Mucosa of stomach (tissue), 1 donor: ENCODE data around the gene RPGRIP1.

Experiments used
- H3K27me3 ChIP-seq: one replicate; pipeline ENCODE4 v1.7.0; 2013; ENCODE audit warnings: mild to moderate bottlenecking, low read length; ENCODE audit not compliant: control insufficient read depth, insufficient read depth
- H3K36me3 ChIP-seq: one replicate; pipeline ENCODE4 v1.7.0; 2013; ENCODE audit warnings: low read length; ENCODE audit not compliant: control insufficient read depth, insufficient read depth
- H3K4me1 ChIP-seq: one replicate; pipeline ENCODE4 v1.7.0; 2013; ENCODE audit warnings: mild to moderate bottlenecking, low read length; ENCODE audit not compliant: control insufficient read depth, insufficient read depth
- H3K4me3 ChIP-seq: one replicate; pipeline ENCODE4 v1.7.0; 2013; ENCODE audit warnings: low read length
- H3K9ac ChIP-seq: one replicate; pipeline ENCODE4 v1.7.0; 2013; ENCODE audit warnings: mild to moderate bottlenecking, low read length, moderate library complexity
- H3K9me3 ChIP-seq: one replicate; pipeline ENCODE4 v1.7.0; 2013; ENCODE audit warnings: mild to moderate bottlenecking, low read length, moderate library complexity; ENCODE audit not compliant: control insufficient read depth
- donor health status: Pancreatic carcinoma.

RPGRIP1 gene

GRCh38 chr14:21279783-21280182 is at the start of gene RPGRIP1:
TSS of gene RPGRIP1 (plus strand) at chr14:21280083. CDS start at chr14:21287977, 7,894 bp downstream.
- no peaks in the 10 kb centered on the region for H3K27me3 ChIP-seq
- no peak within 1 kb of the TSS for H3K4me3 ChIP-seq
- H3K4me1 ChIP-seq = no peaks in the 10 kb centered on the region
- H3K36me3 ChIP-seq = no peaks in the 10 kb centered on the region
- H3K9me3 ChIP-seq = no peaks in the 10 kb centered on the region
- H3K9ac ChIP-seq = no peak within 1 kb of the TSS

- H3K36me3 ChIP-seq = peaks cover 4% of the 10 kb centered on the region
- H3K9ac ChIP-seq = no peak overlapping the region
Observed at GRCh38 chr14:21231020-21231652, 48.7 kb upstream of the RPGRIP1 start.

GRCh38 chr14:21233457-21234076 is 46.3 kb upstream of the RPGRIP1 start:
- Histone ChIP-seq H3K36me3 (peaks cover 6% of the 10 kb centered on the region), H3K4me1 (peaks cover 4% of the 10 kb centered on the region), H3K9me3 (no peaks in the 10 kb centered on the region), H3K4me3 (no peak overlapping the region), H3K27me3 (no peaks in the 10 kb centered on the region), H3K9ac (no peak overlapping the region)

More at GRCh38 chr14:21231020-21231652, 48.7 kb upstream of the RPGRIP1 start:
- Histone ChIP-seq H3K4me3 (no peak overlapping the region), H3K4me1 (peaks cover 4% of the 10 kb centered on the region), H3K27me3 (no peaks in the 10 kb centered on the region), H3K9me3 (no peaks in the 10 kb centered on the region)

- no peak overlapping the region for H3K9ac ChIP-seq
- no peaks in the 10 kb centered on the region for H3K9me3 ChIP-seq
- peaks cover 9% of the 10 kb centered on the region for H3K36me3 ChIP-seq
- H3K4me1 ChIP-seq = peaks cover 4% of the 10 kb centered on the region
- H3K27me3 ChIP-seq = no peaks in the 10 kb centered on the region
- H3K4me3 ChIP-seq = no peak overlapping the region
Observed at GRCh38 chr14:21234112-21234511, 45.8 kb upstream of the RPGRIP1 start.

GRCh38 chr14:21236948-21237797 is 42.7 kb upstream of the RPGRIP1 start:
- peaks cover 5% of the 10 kb centered on the region for H3K36me3 ChIP-seq
- H3K4me1 ChIP-seq = peaks cover 16% of the 10 kb centered on the region
- no peak overlapping the region for H3K9ac ChIP-seq
- no peaks in the 10 kb centered on the region for H3K27me3 ChIP-seq
- H3K9me3 ChIP-seq = no peaks in the 10 kb centered on the region
- H3K4me3 ChIP-seq = no peak overlapping the region

- Histone ChIP-seq H3K4me3 (no peak overlapping the region), H3K9ac (no peak overlapping the region), H3K27me3 (no peaks in the 10 kb centered on the region), H3K9me3 (no peaks in the 10 kb centered on the region), H3K4me1 (peaks cover 11% of the 10 kb centered on the region), H3K36me3 (peaks cover 5% of the 10 kb centered on the region)
Observed at GRCh38 chr14:21238823-21239518, 40.9 kb upstream of the RPGRIP1 start.

- Histone ChIP-seq H3K4me1 (peaks cover 11% of the 10 kb centered on the region), H3K36me3 (peaks cover 8% of the 10 kb centered on the region)
Observed at GRCh38 chr14:21240417-21240816, 39.5 kb upstream of the RPGRIP1 start.

GRCh38 chr14:21241218-21241819 is 38.6 kb upstream of the RPGRIP1 start:
- Histone ChIP-seq H3K9ac (no peak overlapping the region), H3K27me3 (no peaks in the 10 kb centered on the region), H3K4me3 (no peak overlapping the region), H3K9me3 (no peaks in the 10 kb centered on the region), H3K4me1 (peaks cover 11% of the 10 kb centered on the region), H3K36me3 (peaks cover 8% of the 10 kb centered on the region)

More at GRCh38 chr14:21240417-21240816, 39.5 kb upstream of the RPGRIP1 start:
- Histone ChIP-seq H3K4me3 (no peak overlapping the region), H3K27me3 (no peaks in the 10 kb centered on the region), H3K9me3 (no peaks in the 10 kb centered on the region), H3K9ac (no peak overlapping the region)

- Histone ChIP-seq H3K9ac (no peak overlapping the region), H3K4me3 (no peak overlapping the region), H3K36me3 (peaks cover 4% of the 10 kb centered on the region), H3K27me3 (no peaks in the 10 kb centered on the region), H3K4me1 (peaks cover 15% of the 10 kb centered on the region), H3K9me3 (no peaks in the 10 kb centered on the region)
Observed at GRCh38 chr14:21244544-21244943, 35.3 kb upstream of the RPGRIP1 start.

GRCh38 chr14:21245813-21246212 is 34.1 kb upstream of the RPGRIP1 start:
- peaks cover 10% of the 10 kb centered on the region for H3K4me1 ChIP-seq
- H3K4me3 ChIP-seq = no peak overlapping the region
- H3K9me3 ChIP-seq = no peaks in the 10 kb centered on the region
- no peaks in the 10 kb centered on the region for H3K27me3 ChIP-seq
- no peak overlapping the region for H3K9ac ChIP-seq
- H3K36me3 ChIP-seq = peaks cover 8% of the 10 kb centered on the region

GRCh38 chr14:21248338-21248737 is 31.5 kb upstream of the RPGRIP1 start:
- peaks cover 4% of the 10 kb centered on the region for H3K4me1 ChIP-seq
- H3K9ac ChIP-seq = no peak overlapping the region
- no peaks in the 10 kb centered on the region for H3K27me3 ChIP-seq
- no peak overlapping the region for H3K4me3 ChIP-seq
- H3K9me3 ChIP-seq = no peaks in the 10 kb centered on the region
- peaks cover 8% of the 10 kb centered on the region for H3K36me3 ChIP-seq
